GM12878 (cell line): ENCODE measurements around the gene IL4. TPM values are rescaled to one million over a fixed set of nuclear protein-coding genes. Genes with fewer than 3 reads are reported as not detected.

Experiments
- ATAC-seq: fragments of 200-7000 bp; cut with Tn5 transposase; 3 replicates; pipeline ENCODE4 v1.9.1; 2020; ENCODE audit warnings: mild to moderate bottlenecking, moderate library complexity
- BruUV-seq: library from RNA; stranded (reverse); fragments of 400-500 nt; replicated peaks from 2 replicates; lab custom pipeline; 2021; lab: Mats Ljungman, UMichigan
- CTCF ChIA-PET: fragments of 300-600 bp; sonication (Branson Sonifier 250); formaldehyde crosslinking; extraction: SDS; loops from one replicate; lab custom pipeline; 2021; ENCODE audit warnings: inconsistent platforms; lab: Yijun Ruan, JAX
- POLR2A ChIA-PET: fragments of 350-600 bp; formaldehyde crosslinking; extraction: SDS; loops from one replicate; lab custom pipeline; 2021; ENCODE audit warnings: inconsistent platforms; lab: Charles Lee
- RAD21 ChIA-PET: fragments of 300-600 bp; sonication (Branson Sonifier 250); formaldehyde crosslinking; loops from one replicate; lab custom pipeline; 2023; ENCODE audit warnings: antibody characterized with exemption; ENCODE audit not compliant: unreplicated experiment; lab: Charles Lee
- SMC1A ChIA-PET: fragments of 300-600 bp; sonication (Branson Sonifier 250); formaldehyde crosslinking; loops from one replicate; lab custom pipeline; 2023; ENCODE audit not compliant: unreplicated experiment, uncharacterized antibody; lab: Charles Lee
- DNase-seq: peaks from one replicate; pipeline ENCODE4 v3.0.0-alpha.2; 2011; ENCODE audit warnings: low read depth, low spot score
- FAIRE-seq: peaks from 3 replicates; lab custom pipeline; 2011; peaks lifted over from hg19 to GRCh38; lab: Jason Lieb, UNC
- H2AFZ ChIP-seq: 2 replicates; pipeline ENCODE4 v1.6.0; 2011; ENCODE audit warnings: low read depth, low read length, control low read depth; ENCODE audit not compliant: control insufficient read depth
- H3K27ac ChIP-seq: 2 replicates; pipeline ENCODE4 v1.5.1; 2011; ENCODE audit warnings: control low read depth; ENCODE audit not compliant: control insufficient read depth, insufficient read depth
- H3K27me3 ChIP-seq, 2 experiments: replicated peaks in 1 of 2; 2 replicates each; pipeline versions ENCODE4 v1.6.0 to v1.6.1; 2011; ENCODE audit warnings: low read length in 1 of 2; ENCODE audit not compliant: control insufficient read depth in 2 of 2, insufficient read depth in 2 of 2
- H3K36me3 ChIP-seq, 2 experiments: 2 replicates each; pipeline ENCODE4 v1.5.1; 2011; ENCODE audit warnings: low read length in 1 of 2; ENCODE audit not compliant: control insufficient read depth in 2 of 2, insufficient read depth in 2 of 2
- H3K4me1 ChIP-seq: 2 replicates; pipeline ENCODE4 v1.6.1; 2011; ENCODE audit warnings: mild to moderate bottlenecking, low read length, moderate library complexity, mixed read lengths; ENCODE audit not compliant: control insufficient read depth, insufficient read depth
- H3K4me2 ChIP-seq: 2 replicates; pipeline ENCODE4 v1.6.0; 2011; ENCODE audit warnings: control low read depth; ENCODE audit not compliant: control insufficient read depth, insufficient read depth
- H3K4me3 ChIP-seq: fragments of 200-600 bp; sonication (generic); 2 replicates; pipeline ENCODE4 v1.5.1; 2016
- H3K79me2 ChIP-seq: 2 replicates; pipeline ENCODE4 v1.6.0; 2011; ENCODE audit warnings: low read length; ENCODE audit not compliant: control insufficient read depth, insufficient read depth
- H3K9ac ChIP-seq: 2 replicates; pipeline ENCODE4 v1.8.0; 2011; ENCODE audit warnings: low read length, control low read depth, mixed read lengths; ENCODE audit not compliant: control insufficient read depth, insufficient read depth
- H3K9me3 ChIP-seq: replicated peaks from 3 replicates; pipeline ENCODE4 v1.5.1; 2011; ENCODE audit warnings: mild to moderate bottlenecking, low read length; ENCODE audit not compliant: control insufficient read depth, insufficient read depth
- H4K20me1 ChIP-seq: 2 replicates; pipeline ENCODE4 v1.6.0; 2011; ENCODE audit not compliant: control insufficient read depth, insufficient read depth
- IRF4 ChIP-seq: IDR thresholded peaks from 2 replicates; pipeline ENCODE4 v1.6.1; 2011; ENCODE audit warnings: low read depth, low read length
- NFYB ChIP-seq: IDR thresholded peaks from 2 replicates; pipeline ENCODE4 v1.6.1; 2011; ENCODE audit warnings: low read depth, mild to moderate bottlenecking, low read length, improper control_type of control experiment, moderate library complexity; ENCODE audit not compliant: insufficient read depth
- RFX5 ChIP-seq: IDR thresholded peaks from 2 replicates; pipeline ENCODE4 v1.6.1; 2011; ENCODE audit warnings: low read depth, low read length, improper control_type of control experiment
- WRNIP1 ChIP-seq: IDR thresholded peaks from 2 replicates; pipeline ENCODE4 v1.6.1; 2011; ENCODE audit warnings: low read depth, low read length, improper control_type of control experiment, borderline replicate concordance
- WGBS: methylation state at CpG from one replicate; pipeline ENCODE4 v1.1.6; 2016; ENCODE audit warnings: low lambda C conversion rate; ENCODE audit not compliant: insufficient replicate concordance, insufficient coverage; ENCODE audit errors: missing lambda C conversion rate; 5-methylcytosine and 5-hydroxymethylcytosine counted together
- in situ Hi-C: fragments of 300-500 bp; cut with MboI; formaldehyde crosslinking; loops from 9 replicates; pipeline ENCODE4 v1.14.3; 2018; ENCODE audit warnings: mixed read lengths
- intact Hi-C: fragments of 100-400 bp; cut with micrococcal nuclease; formaldehyde crosslinking; loops from one replicate; pipeline ENCODE4 v1.14.2; 2022; ENCODE audit not compliant: unreplicated experiment
- polyA plus RNA-seq, 11 experiments: library from polyadenylated mRNA; depleted of rRNA in 4 of 11; unstranded in 6 of 11; stranded (reverse) in 5 of 11; fragments of >200 nt; fragmentation: Nextera tagmentation in 4 of 11; fragmentation: Illumina TruSeq in 1 of 11; extraction: Ambion mirVana in 4 of 11; extraction: Trizol in 1 of 11; gene quantifications; 1 replicate in 1 of 11; 2 replicates in 10 of 11; pipeline versions ENCODE4 v1.2.1 to v1.2.3, GENCODE V29; 2011 to 2016; ENCODE audit warnings: inconsistent platforms in 2 of 11, missing spikeins in 2 of 11, low read depth in 1 of 11
- total RNA-seq, 4 experiments: library from RNA; depleted of rRNA in 3 of 4; stranded (reverse); fragments of >200 nt in 3 of 4; fragmentation: Illumina TruSeq in 1 of 4; extraction: Trizol in 1 of 4; gene quantifications; 2 replicates each; pipeline versions ENCODE4 v1.2.1 to v1.2.3, GENCODE V29; 2013 to 2021
- TF ChIP-seq, protein P1 (sequence below): fragments of 450-650 bp; IDR thresholded peaks from 2 replicates; pipeline ENCODE4 v1.6.1; 2018; ENCODE audit warnings: borderline replicate concordance, mild to moderate bottlenecking; ENCODE audit not compliant: partially characterized antibody
- TF ChIP-seq, protein P2 (sequence below): IDR thresholded peaks from 2 replicates; pipeline ENCODE4 v1.6.1; 2011; ENCODE audit warnings: low read depth, mild to moderate bottlenecking, low read length, moderate library complexity, borderline replicate concordance; ENCODE audit errors: extremely low read depth

The IL4 gene
- total and polyA plus RNA-seq, 10 of the 15 experiments (the other 5 are each of a cell fraction or from before 2014, with no cell fraction given): 0.20 to 0.80 (median 0.50) TPM; not detected in 7

DNA sequence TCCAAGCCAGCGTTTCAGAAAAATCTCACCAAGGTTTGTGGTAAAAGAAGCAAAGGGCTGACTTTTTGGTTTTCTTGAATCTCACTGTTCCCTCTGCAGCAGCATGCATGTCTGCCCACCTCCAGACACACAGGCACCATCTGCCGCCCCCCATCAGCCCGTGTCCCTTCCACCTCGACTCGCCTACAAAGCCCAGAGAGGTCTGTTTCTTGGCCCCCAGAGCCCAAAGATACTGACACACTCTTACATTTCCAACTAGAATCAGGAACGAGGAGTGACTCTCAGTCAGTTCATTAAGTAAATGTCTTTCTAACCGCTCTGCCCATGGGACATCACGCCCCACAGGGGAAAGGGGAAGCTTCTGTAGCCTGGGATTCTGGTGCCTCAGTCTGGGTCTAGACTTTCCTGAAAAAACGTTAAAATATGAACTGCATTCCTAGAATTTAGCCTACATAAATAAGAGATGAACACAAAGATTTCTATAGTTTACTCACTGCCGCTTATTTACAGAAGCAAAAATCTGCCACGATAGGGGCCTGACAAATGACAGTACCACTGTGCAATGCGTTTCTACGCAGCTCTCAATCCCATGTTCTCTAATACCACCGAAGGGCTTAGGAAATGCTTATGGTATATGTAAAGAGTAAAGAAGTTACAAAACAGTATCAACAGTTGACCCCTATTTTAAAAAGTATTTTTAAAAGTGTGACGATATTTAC lies 4.1 kb downstream of the IL4 start:
- in situ Hi-C loops (no loop called here), intact Hi-C loops (no loop called here)
- Histone ChIP-seq H3K36me3 (no peaks in the 10 kb centered on the region), H3K27ac (no peak overlapping the region), H3K4me3 (no peak overlapping the region), H3K4me2 (no peak overlapping the region), H3K79me2 (no peaks in the 10 kb centered on the region), H3K9me3 (no peaks in the 10 kb centered on the region), H3K9ac (no peak overlapping the region), H4K20me1 (no peaks in the 10 kb centered on the region), H3K27me3 (no peaks in the 10 kb centered on the region), H2AFZ (no peak overlapping the region), H3K4me1 (peaks cover 33% of the 10 kb centered on the region)
- FAIRE-seq (no peak), DNase-seq (no peak), ATAC-seq (no peak)
- CTCF ChIA-PET: interaction anchor here (0.6 to 2.6 kb wide), 5 partner anchors 10 to 151 kb away, joined by 3 to 7 read pairs (median 4); no protein-coding TSS in a partner anchor
- POLR2A ChIA-PET: interaction anchor here (1.4 to 11.2 kb wide), 3 partner anchors 8 to 15 kb away, joined by 3 to 118 read pairs (median 79); partner anchors contain the start of gene IL13
- TF ChIP-seq RFX5 (no peak), NFYB (no peak), IRF4 (no peak), WRNIP1 (no peak)
- TF ChIP-seq, protein P1, sequence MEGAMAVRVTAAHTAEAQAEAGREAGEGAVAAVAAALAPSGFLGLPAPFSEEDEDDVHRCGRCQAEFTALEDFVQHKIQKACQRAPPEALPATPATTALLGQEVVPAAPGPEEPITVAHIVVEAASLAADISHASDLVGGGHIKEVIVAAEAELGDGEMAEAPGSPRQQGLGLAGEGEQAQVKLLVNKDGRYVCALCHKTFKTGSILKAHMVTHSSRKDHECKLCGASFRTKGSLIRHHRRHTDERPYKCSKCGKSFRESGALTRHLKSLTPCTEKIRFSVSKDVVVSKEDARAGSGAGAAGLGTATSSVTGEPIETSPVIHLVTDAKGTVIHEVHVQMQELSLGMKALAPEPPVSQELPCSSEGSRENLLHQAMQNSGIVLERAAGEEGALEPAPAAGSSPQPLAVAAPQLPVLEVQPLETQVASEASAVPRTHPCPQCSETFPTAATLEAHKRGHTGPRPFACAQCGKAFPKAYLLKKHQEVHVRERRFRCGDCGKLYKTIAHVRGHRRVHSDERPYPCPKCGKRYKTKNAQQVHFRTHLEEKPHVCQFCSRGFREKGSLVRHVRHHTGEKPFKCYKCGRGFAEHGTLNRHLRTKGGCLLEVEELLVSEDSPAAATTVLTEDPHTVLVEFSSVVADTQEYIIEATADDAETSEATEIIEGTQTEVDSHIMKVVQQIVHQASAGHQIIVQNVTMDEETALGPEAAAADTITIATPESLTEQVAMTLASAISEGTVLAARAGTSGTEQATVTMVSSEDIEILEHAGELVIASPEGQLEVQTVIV: no peak
- TF ChIP-seq, protein P2, sequence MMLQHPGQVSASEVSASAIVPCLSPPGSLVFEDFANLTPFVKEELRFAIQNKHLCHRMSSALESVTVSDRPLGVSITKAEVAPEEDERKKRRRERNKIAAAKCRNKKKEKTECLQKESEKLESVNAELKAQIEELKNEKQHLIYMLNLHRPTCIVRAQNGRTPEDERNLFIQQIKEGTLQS: no peak
- RAD21 ChIA-PET: interaction anchor here (1.0 to 7.7 kb wide), 3 partner anchors 11 to 152 kb away, joined by 3 to 148 read pairs (median 4); no protein-coding TSS in a partner anchor
- no TSS peak for BruUV-seq
- SMC1A ChIA-PET: interaction anchor here (1.2 to 11.4 kb wide), 4 partner anchors 10 to 59 kb away, joined by 3 to 156 read pairs (median 69); partner anchors contain the start of genes IL13 and KIF3A
- 89% methylated on average over 15 of the region's 15 CpGs for WGBS
